ENCODE results near the gene SVIP. TPM values are rescaled to one million over a fixed set of nuclear protein-coding genes. Genes with fewer than 3 reads are reported as not detected.

The SVIP gene
- total RNA-seq, 1 experiment from 2014 or later = 49.9 TPM

- intact Hi-C loops (cut with micrococcal nuclease; ENCODE audit: unreplicated experiment) = no loop called here
- H3K9me3 Mint-ChIP-seq (ENCODE audit: low read depth, unreplicated experiment) = no peaks in the 10 kb centered on the region
- H3K4me3 Mint-ChIP-seq (ENCODE audit: low read depth, unreplicated experiment) = no peak overlapping the region
- no peaks in the 10 kb centered on the region for H3K27me3 Mint-ChIP-seq (ENCODE audit: unreplicated experiment)
- peaks cover 39% of the 10 kb centered on the region for H3K4me1 Mint-ChIP-seq (ENCODE audit: low read depth, unreplicated experiment)
- no peaks in the 10 kb centered on the region for H3K36me3 Mint-ChIP-seq (ENCODE audit: insufficient read depth, unreplicated experiment)
- CTCF ChIA-PET = no interaction called here
- no peak overlapping the region for H3K27ac Mint-ChIP-seq (ENCODE audit: unreplicated experiment)
- no TSS peak for BruUV-seq (replicated peaks)
- no peak for TF ChIP-seq CTCF (IDR thresholded peaks at IDR 0.05; ENCODE audit: unreplicated experiment)
- DNase-seq = no peak
These were observed 33.7 kb downstream of the SVIP start for GRCh38 chr11:22795914-22796313.

GRCh38 chr11:22792497-22792896 is 37.1 kb downstream of the SVIP start:
- CTCF ChIA-PET = interaction anchor here (1.0 kb wide), 1 partner anchor 37 kb away, joined by 4 read pairs; the partner anchor contains the start of gene SVIP
- intact Hi-C loops (cut with micrococcal nuclease; ENCODE audit: unreplicated experiment) = loop anchor here (2.0 kb wide), 1 partner anchor 36 kb away; the partner anchor contains the start of gene SVIP
- Mint-ChIP-seq H3K4me1 (ENCODE audit: low read depth, unreplicated experiment) (peaks cover 44% of the 10 kb centered on the region), H3K27me3 (ENCODE audit: unreplicated experiment) (no peaks in the 10 kb centered on the region), H3K36me3 (ENCODE audit: insufficient read depth, unreplicated experiment) (no peaks in the 10 kb centered on the region), H3K4me3 (ENCODE audit: low read depth, unreplicated experiment) (peak overlapping the region; percentile 18), H3K27ac (ENCODE audit: unreplicated experiment) (peak overlapping the region; percentile 97), H3K9me3 (ENCODE audit: low read depth, unreplicated experiment) (no peaks in the 10 kb centered on the region)
- no peak for TF ChIP-seq CTCF (IDR thresholded peaks at IDR 0.05; ENCODE audit: unreplicated experiment)
- BruUV-seq (replicated peaks) = no TSS peak
- DNase-seq = peak; percentile 70

- no TSS peak for BruUV-seq (replicated peaks)
- peak; percentile 50 for TF ChIP-seq CTCF (IDR thresholded peaks at IDR 0.05; ENCODE audit: unreplicated experiment)
- no peak overlapping the region for H3K27ac Mint-ChIP-seq (ENCODE audit: unreplicated experiment)
- no peaks in the 10 kb centered on the region for H3K9me3 Mint-ChIP-seq (ENCODE audit: low read depth, unreplicated experiment)
- intact Hi-C loops (cut with micrococcal nuclease; ENCODE audit: unreplicated experiment) = loop anchor here (1.0 to 5.0 kb wide), 5 partner anchors 42 to 453 kb away; partner anchors contain the start of gene SVIP
- no peaks in the 10 kb centered on the region for H3K36me3 Mint-ChIP-seq (ENCODE audit: insufficient read depth, unreplicated experiment)
- no peak overlapping the region for H3K4me3 Mint-ChIP-seq (ENCODE audit: low read depth, unreplicated experiment)
- H3K27me3 Mint-ChIP-seq (ENCODE audit: unreplicated experiment) = no peaks in the 10 kb centered on the region
- CTCF ChIA-PET = interaction anchor here (0.7 to 0.8 kb wide), 2 partner anchors 35 to 250 kb away, joined by 3 read pairs; no protein-coding TSS in a partner anchor
- peak; percentile 33 for DNase-seq
- peaks cover 23% of the 10 kb centered on the region for H3K4me1 Mint-ChIP-seq (ENCODE audit: low read depth, unreplicated experiment)
These were observed 41.9 kb downstream of the SVIP start for GRCh38 chr11:22787551-22788162.

GRCh38 chr11:22787055-22787454 is 42.5 kb downstream of the SVIP start:
- intact Hi-C loops (cut with micrococcal nuclease; ENCODE audit: unreplicated experiment) = loop anchor here (1.0 to 5.0 kb wide), 4 partner anchors 116 to 453 kb away; no protein-coding TSS in a partner anchor
- CTCF ChIA-PET = interaction anchor here (0.5 kb wide), 1 partner anchor 43 kb away, joined by 3 read pairs; no protein-coding TSS in a partner anchor
- no peak overlapping the region for H3K27ac Mint-ChIP-seq (ENCODE audit: unreplicated experiment)
- no TSS peak for BruUV-seq (replicated peaks)
- DNase-seq = no peak
- H3K36me3 Mint-ChIP-seq (ENCODE audit: insufficient read depth, unreplicated experiment) = no peaks in the 10 kb centered on the region
- H3K4me3 Mint-ChIP-seq (ENCODE audit: low read depth, unreplicated experiment) = no peak overlapping the region
- TF ChIP-seq CTCF (IDR thresholded peaks at IDR 0.05; ENCODE audit: unreplicated experiment) = no peak
- no peaks in the 10 kb centered on the region for H3K27me3 Mint-ChIP-seq (ENCODE audit: unreplicated experiment)
- no peaks in the 10 kb centered on the region for H3K9me3 Mint-ChIP-seq (ENCODE audit: low read depth, unreplicated experiment)
- H3K4me1 Mint-ChIP-seq (ENCODE audit: low read depth, unreplicated experiment) = peaks cover 17% of the 10 kb centered on the region

Data from Calu3 (cell line).